Ovary (tissue), 9 donors: ENCODE measurements around the gene MRPL38. TPM values are rescaled to one million over a fixed set of nuclear protein-coding genes. Genes with fewer than 3 reads are reported as not detected.

ENCODE experiments used
- DNase-seq, 5 donors: peaks; one replicate each; pipeline ENCODE4 v3.0.0-alpha.2; 2019 to 2020
- H3K27ac ChIP-seq, 2 donors: fragments of 200-600 bp; one replicate each; pipeline versions ENCODE4 v1.5.1 to v1.8.0; 2019 to 2022
- H3K27me3 ChIP-seq: fragments of 200-600 bp; one replicate; pipeline ENCODE4 v1.8.0; 2022
- H3K36me3 ChIP-seq: fragments of 200-600 bp; sonication (generic); one replicate; pipeline ENCODE4 v1.5.1; 2019
- H3K4me1 ChIP-seq: one replicate; pipeline ENCODE4 v1.8.1; 2013; ENCODE audit warnings: mild to moderate bottlenecking, moderate library complexity; ENCODE audit not compliant: insufficient read depth
- H3K4me3 ChIP-seq: fragments of 200-600 bp; sonication (generic); one replicate; pipeline ENCODE4 v1.5.1; 2017
- H3K9me3 ChIP-seq, 2 donors: fragments of 200-600 bp in 1 of 2; sonication (generic) in 1 of 2; one replicate each; pipeline versions ENCODE4 v1.5.1 to v1.8.1; 2013 to 2019; ENCODE audit warnings: mild to moderate bottlenecking in 1 of 2, moderate library complexity in 1 of 2
- EP300 ChIP-seq: sonication (generic); formaldehyde crosslinking; IDR thresholded peaks from one replicate; pipeline ENCODE4 v1.6.1; 2017; ENCODE audit warnings: antibody characterized with exemption
- POLR2A ChIP-seq: fragments of 450-650 bp; IDR thresholded peaks from one replicate; pipeline ENCODE4 v1.6.1; 2017; ENCODE audit warnings: antibody characterized with exemption, mild to moderate bottlenecking, moderate library complexity
- WGBS, 3 donors: extraction: QIAGEN DNeasy Blood & Tissue Kit in 1 of 3; methylation state at CpG; one replicate each; pipeline versions ENCODE4 v1.1.5 to v1.1.7; 2013 to 2017; 5-methylcytosine and 5-hydroxymethylcytosine counted together
- intact Hi-C, 4 donors: fragments of 100-400 bp; cut with DNase I; formaldehyde crosslinking; loops; one replicate each; pipeline versions ENCODE4 v1.11.0 to v1.15.1; 2022 to 2023
- polyA plus RNA-seq, 2 donors: library from polyadenylated mRNA; stranded (reverse); fragments of 200-250 nt in 1 of 2; fragments of 350-450 nt in 1 of 2; fragmentation: Illumina TruSeq in 1 of 2; extraction: RNeasy Lipid Tissue Mini Kit (QIAGEN cat#74804) in 1 of 2; gene quantifications; one replicate each; pipeline ENCODE4 v1.2.3, GENCODE V29; 2013 to 2014
- total RNA-seq, 7 donors: library from RNA; depleted of rRNA in 2 of 7; stranded (reverse); fragments of >200 nt in 2 of 7; fragmentation: NEBNext Ultra II Directional in 3 of 7; extraction: Animal tissue kit (Norgen Biotek cat#: 25700) in 3 of 7; gene quantifications; one replicate each; pipeline versions ENCODE4 v1.1.0 to v1.2.4, GENCODE V29; 2016 to 2023
- TF ChIP-seq, protein P1 (sequence below), 3 donors: fragments of 450-650 bp in 2 of 3; fragments of 200-600 bp in 1 of 3; IDR thresholded peaks; one replicate each; pipeline versions ENCODE4 v1.5.1 to v1.8.0; 2016 to 2022; ENCODE audit warnings: antibody characterized with exemption in 3 of 3, mild to moderate bottlenecking in 1 of 3
- donor health status: DM: no; HTN: no; CAD: no; lungs with moderate emphysema.
- donor health status: DM: no; HTN: no; CAD: no.
- donor health status: Bipolar disorder and iron deficiency.
- donor health status: DM: yes; HTN: yes; CAD: no.
- donor health status: DM: no; HTN: no; CAD: no.
- donor health status: DM: yes; HTN: yes; CAD: no.

The MRPL38 gene
- total and polyA plus RNA-seq, 9 donors: 14.5 to 93.0 (median 57.6) TPM

DNA sequence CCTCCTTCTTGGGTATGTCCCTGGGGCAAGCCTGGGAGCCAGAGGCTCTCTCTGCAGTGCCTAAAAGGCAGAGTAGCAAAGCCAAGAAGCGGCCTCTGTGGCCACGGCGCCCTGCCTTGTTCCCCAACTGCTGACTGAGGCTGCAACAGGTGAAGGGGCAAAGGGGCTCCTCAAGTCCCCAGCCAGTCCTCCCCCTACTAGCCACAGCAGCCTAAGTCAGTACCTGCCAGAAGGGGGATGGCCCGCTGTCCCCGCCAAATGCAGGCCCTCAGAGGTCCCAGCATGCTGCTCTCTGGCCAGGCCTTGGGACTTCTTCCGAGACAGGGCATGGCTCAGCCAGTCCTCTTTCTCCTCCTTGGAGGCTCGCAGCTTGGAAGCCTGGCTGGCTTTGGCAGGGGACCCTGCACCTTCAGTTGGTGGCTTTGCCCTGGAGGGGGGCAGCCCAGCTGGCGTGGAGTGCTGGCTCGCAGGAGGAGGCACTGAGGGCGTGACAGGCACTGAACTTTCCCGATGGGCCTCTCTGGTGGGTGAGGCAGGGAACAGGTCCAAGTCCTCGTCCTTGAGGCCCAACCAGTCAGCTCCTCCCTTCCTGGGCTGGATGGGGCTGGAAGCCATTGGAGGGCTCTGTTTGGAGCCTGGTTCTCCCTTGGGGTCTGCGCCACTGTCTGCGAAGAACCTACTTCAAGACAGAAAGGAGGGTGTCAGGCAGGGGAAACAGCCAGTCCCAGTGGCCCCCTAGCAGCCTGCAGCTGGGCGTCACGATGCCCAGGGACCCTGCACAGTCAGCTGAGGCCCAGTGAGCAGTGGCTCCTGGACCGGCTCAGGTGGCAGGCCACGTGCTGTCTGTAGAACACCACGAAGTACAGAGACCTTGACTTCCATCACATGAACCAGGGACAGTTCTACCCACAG lies 18.5 kb upstream of the MRPL38 start:
- intact Hi-C loops: no loop called here
- H3K27ac ChIP-seq: peak overlapping the region in 1 of 2 donors; percentile 33
- H3K9me3 ChIP-seq: no peaks in the 10 kb centered on the region
- no peaks in the 10 kb centered on the region for H3K27me3 ChIP-seq
- 58 to 72% (median 65%) methylated on average over 15 to 19 of the region's 19 CpGs for WGBS, 3 donors
- DNase-seq: peak; percentile 45 to 68 (median 59)
- H3K4me3 ChIP-seq: no peak overlapping the region
- TF ChIP-seq POLR2A (no peak), EP300 (no peak)
- TF ChIP-seq, protein P1, sequence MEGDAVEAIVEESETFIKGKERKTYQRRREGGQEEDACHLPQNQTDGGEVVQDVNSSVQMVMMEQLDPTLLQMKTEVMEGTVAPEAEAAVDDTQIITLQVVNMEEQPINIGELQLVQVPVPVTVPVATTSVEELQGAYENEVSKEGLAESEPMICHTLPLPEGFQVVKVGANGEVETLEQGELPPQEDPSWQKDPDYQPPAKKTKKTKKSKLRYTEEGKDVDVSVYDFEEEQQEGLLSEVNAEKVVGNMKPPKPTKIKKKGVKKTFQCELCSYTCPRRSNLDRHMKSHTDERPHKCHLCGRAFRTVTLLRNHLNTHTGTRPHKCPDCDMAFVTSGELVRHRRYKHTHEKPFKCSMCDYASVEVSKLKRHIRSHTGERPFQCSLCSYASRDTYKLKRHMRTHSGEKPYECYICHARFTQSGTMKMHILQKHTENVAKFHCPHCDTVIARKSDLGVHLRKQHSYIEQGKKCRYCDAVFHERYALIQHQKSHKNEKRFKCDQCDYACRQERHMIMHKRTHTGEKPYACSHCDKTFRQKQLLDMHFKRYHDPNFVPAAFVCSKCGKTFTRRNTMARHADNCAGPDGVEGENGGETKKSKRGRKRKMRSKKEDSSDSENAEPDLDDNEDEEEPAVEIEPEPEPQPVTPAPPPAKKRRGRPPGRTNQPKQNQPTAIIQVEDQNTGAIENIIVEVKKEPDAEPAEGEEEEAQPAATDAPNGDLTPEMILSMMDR (IDR thresholded peaks at IDR 0.05): no peak
- no peaks in the 10 kb centered on the region for H3K4me1 ChIP-seq
- H3K36me3 ChIP-seq: no peaks in the 10 kb centered on the region

DNA sequence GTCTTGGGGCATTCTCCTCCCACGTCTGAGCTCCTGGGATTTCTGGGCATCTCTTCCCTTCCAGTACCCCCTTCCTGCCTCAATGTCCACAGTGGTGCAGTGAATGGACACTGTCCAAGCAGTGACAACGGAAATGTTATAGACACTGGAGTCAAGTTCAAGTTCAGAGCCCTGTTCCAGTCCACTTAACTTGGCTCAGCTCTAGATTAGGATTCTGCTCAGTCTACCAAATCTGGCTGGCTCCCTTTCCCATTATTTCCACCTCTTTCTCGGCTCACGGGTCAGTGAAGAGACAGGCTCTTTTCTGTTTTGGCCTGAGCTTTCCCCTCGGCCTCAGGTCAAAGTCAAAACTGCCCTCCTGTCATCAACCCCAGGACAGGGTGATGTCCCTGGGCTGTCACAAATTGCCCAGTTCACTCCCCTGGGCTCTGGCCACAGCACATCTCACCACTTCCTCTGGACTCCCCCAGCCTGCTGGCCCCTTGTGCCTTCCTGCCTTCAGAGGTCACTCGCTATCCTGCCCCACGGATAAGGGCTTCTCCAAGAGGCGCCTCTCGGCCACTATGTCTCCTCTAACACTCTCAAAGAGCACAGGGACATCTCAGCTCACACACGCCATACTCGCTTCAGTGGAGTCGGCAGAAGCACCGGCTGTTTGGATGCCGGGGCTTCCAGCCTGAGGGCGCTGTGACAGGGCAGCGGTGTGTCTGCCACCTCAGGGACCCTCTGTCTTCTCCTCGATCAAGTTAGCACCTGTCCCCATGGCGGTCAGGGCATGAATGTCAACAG lies 17.7 kb upstream of the MRPL38 start:
- H3K9me3 ChIP-seq: no peaks in the 10 kb centered on the region
- H3K36me3 ChIP-seq: no peaks in the 10 kb centered on the region
- DNase-seq: no peak
- H3K4me1 ChIP-seq: no peaks in the 10 kb centered on the region
- TF ChIP-seq EP300 (no peak), POLR2A (no peak)
- TF ChIP-seq, protein P1 (IDR thresholded peaks at IDR 0.05): no peak
- H3K27ac ChIP-seq: peak overlapping the region in 1 of 2 donors; percentile 33
- no peaks in the 10 kb centered on the region for H3K27me3 ChIP-seq
- intact Hi-C loops: no loop called here
- WGBS, 3 donors: 89 to 91% (median 90%) methylated on average over 18 of the region's 18 CpGs
- no peak overlapping the region for H3K4me3 ChIP-seq

DNA sequence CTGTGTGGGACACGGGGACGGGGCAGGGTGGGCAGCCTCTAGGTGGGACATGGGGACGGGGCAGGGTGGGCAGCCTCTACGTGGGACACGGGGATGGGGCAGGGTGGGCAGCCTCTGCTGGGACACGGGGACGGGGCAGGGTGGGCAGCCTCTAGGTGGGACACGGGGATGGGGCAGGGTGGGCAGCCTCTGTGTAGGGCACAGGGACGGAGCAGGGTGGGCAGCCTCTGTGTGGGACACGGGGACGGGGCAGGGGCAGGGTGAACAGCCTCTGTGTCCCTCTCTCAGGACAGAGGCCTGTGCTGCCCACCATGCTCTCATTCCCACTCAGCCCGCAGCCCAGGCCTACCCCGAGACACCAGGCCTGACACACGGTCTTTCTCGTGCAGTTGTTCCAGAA lies 16.9 kb upstream of the MRPL38 start:
- Histone ChIP-seq H3K27me3 (no peaks in the 10 kb centered on the region), H3K4me1 (no peaks in the 10 kb centered on the region), H3K4me3 (no peak overlapping the region), H3K27ac (no peak overlapping the region), H3K36me3 (no peaks in the 10 kb centered on the region), H3K9me3 (no peaks in the 10 kb centered on the region)
- TF ChIP-seq EP300 (no peak), POLR2A (no peak)
- TF ChIP-seq, protein P1 (IDR thresholded peaks at IDR 0.05): no peak
- no peak for DNase-seq
- intact Hi-C loops: no loop called here
- WGBS, 3 donors: 89 to 94% (median 93%) methylated on average over 9 to 15 of the region's 15 CpGs

DNA sequence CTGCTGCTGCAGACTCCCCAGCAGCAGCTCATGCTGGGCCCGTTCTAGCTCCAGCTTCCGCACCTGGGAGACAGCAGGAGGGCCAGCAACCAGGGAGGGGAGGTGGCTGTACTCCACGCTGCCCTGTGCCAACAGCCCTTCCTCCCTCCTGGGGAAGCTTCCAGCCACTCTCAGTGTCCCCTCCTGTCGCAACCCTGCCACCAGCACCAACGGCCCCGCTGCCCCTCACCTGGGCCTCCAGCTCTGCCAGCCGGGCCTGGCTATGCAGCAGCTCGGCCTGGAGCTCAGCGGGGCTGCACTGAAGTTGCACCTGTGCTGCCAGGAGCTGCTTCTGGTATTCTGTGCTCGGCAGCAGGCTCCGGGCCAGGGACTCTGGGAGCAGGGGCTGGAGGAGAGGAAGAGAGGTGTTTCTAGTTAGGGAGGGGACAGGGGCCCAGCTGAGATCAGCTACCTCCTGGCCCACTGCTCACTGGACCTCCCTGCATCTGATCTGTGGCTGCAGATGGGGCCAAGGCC lies 15.4 kb upstream of the MRPL38 start:
- TF ChIP-seq POLR2A (no peak), EP300 (no peak)
- TF ChIP-seq, protein P1 (IDR thresholded peaks at IDR 0.05): no peak
- 86 to 94% (median 92%) methylated on average over 6 to 11 of the region's 11 CpGs for WGBS, 3 donors
- intact Hi-C loops: no loop called here
- Histone ChIP-seq H3K27ac (no peak overlapping the region), H3K4me3 (no peak overlapping the region), H3K4me1 (no peaks in the 10 kb centered on the region), H3K9me3 (no peaks in the 10 kb centered on the region), H3K27me3 (no peaks in the 10 kb centered on the region), H3K36me3 (no peaks in the 10 kb centered on the region)
- no peak for DNase-seq
